Neural cell (in vitro differentiated cells): ENCODE data around the gene NHLRC4.

Source experiments
- SMC3 ChIP-seq: fragments of 450-650 bp; conservative IDR thresholded peaks from 2 replicates; pipeline ENCODE4 v1.6.1; 2014; ENCODE audit warnings: antibody characterized with exemption, mild to moderate bottlenecking, moderate library complexity; ENCODE audit not compliant: poor library complexity
- TF ChIP-seq, protein P1 (sequence below): fragments of 450-650 bp; IDR thresholded peaks from 2 replicates; pipeline ENCODE4 v1.5.1; 2014; ENCODE audit warnings: antibody characterized with exemption, mild to moderate bottlenecking, moderate library complexity; ENCODE audit not compliant: poor library complexity, severe bottlenecking

DNA sequence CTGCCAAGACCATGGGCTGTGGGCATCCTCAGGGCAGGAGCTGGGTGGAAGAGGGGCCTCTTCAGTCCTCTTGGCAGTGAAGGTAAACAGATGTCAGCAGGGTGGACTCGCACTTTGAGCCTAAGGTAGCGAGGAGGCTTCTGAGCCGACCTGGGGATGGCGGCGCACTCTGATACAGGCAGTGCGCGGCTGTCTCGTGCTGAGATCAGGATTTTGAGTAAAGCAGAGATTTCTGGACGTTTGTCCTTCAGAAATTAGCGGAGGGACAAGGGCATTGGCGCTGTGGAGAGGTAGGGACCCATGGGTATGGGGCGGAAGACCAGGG, 29.9 kb downstream of the NHLRC4 start:
- no peak for TF ChIP-seq SMC3
- TF ChIP-seq, protein P1, sequence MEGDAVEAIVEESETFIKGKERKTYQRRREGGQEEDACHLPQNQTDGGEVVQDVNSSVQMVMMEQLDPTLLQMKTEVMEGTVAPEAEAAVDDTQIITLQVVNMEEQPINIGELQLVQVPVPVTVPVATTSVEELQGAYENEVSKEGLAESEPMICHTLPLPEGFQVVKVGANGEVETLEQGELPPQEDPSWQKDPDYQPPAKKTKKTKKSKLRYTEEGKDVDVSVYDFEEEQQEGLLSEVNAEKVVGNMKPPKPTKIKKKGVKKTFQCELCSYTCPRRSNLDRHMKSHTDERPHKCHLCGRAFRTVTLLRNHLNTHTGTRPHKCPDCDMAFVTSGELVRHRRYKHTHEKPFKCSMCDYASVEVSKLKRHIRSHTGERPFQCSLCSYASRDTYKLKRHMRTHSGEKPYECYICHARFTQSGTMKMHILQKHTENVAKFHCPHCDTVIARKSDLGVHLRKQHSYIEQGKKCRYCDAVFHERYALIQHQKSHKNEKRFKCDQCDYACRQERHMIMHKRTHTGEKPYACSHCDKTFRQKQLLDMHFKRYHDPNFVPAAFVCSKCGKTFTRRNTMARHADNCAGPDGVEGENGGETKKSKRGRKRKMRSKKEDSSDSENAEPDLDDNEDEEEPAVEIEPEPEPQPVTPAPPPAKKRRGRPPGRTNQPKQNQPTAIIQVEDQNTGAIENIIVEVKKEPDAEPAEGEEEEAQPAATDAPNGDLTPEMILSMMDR: no peak
